Measurements from ENCODE around the gene CDH23. TPM values are rescaled to one million over a fixed set of nuclear protein-coding genes. Genes with fewer than 3 reads are reported as not detected.

The CDH23 gene
- total and polyA plus RNA-seq, 9 of the 15 experiments (the other 6 are each of a cell fraction or from before 2014, with no cell fraction given) = 0.18 to 1.2 (median 0.47) TPM

DNA sequence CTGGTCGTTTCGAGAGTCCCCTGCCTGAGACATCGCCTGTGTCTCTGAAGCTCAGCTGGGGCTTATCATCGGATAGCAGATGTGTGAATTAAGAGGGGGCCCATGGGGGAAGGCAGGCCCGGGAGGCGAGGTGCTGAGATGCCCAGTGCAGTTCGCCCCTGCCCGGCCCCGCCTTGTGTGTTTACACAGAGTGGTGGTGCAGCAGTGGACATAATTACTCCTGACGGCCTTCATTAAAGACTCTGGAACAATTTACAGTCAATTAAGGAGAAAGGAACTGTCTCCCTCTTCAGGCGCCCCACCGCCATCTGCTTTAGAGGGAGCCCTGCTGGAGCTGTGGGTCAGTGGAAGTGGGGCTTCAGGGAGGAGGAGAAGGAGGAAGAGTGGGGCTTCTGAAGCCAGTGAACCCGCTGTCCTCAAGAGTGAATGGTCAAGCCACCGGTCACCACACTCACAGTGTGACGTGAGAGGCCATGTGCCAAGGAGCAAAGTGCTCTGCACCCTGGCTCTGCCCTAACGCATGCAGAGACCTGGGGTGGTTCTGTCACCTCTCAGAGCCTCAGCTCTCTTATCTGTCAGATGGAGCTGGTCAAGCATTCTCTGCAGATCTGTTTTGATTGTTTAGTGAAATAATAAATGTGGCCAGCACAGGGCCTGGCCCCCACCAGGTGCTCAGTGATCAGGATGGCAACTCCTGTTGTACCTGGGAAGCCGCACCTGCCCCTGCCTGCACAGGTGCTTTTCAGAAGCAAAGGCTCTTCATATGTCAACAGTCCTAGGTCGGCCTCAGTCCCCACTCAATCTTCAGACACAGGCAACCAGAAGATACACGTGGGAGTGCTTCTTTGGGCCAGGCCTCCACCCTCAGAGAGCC is 65.6 kb downstream of the CDH23 start (continued):
- TF ChIP-seq ZNF407 (IDR thresholded peaks at IDR 0.05; ENCODE audit: low read depth) = no peak
- TF ChIP-seq PHB (CRISPR knock-in tag; IDR thresholded peaks at IDR 0.05) = no peak
- no peak for TF ChIP-seq TAL1 (IDR thresholded peaks at IDR 0.05)
- no peak for TF ChIP-seq TRIM24 (IDR thresholded peaks at IDR 0.05)
- TF ChIP-seq NFYB (IDR thresholded peaks at IDR 0.05; ENCODE audit: extremely low read depth, insufficient read length) = no peak
- TF ChIP-seq E2F3 (CRISPR knock-in tag; IDR thresholded peaks at IDR 0.05) = no peak
- no peak for TF ChIP-seq DPF2 (IDR thresholded peaks at IDR 0.05)
